H1 (cell line): ENCODE measurements around the gene PSME2. TPM values are rescaled to one million over a fixed set of nuclear protein-coding genes. Genes with fewer than 3 reads are reported as not detected.

Experiments used
- POLR2A ChIP-seq, 2 experiments: IDR thresholded peaks; 1 replicate in 1 of 2; 2 replicates in 1 of 2; pipeline ENCODE4 v1.6.1; 2011; ENCODE audit warnings: low read depth in 2 of 2, low read length in 2 of 2, mild to moderate bottlenecking in 2 of 2; ENCODE audit errors: control extremely low read depth in 1 of 2
- RXRA ChIP-seq: IDR thresholded peaks from 2 replicates; pipeline ENCODE4 v1.6.1; 2011; ENCODE audit warnings: low read depth, mild to moderate bottlenecking, low read length, moderate library complexity; ENCODE audit not compliant: insufficient read depth
- SIX5 ChIP-seq: IDR thresholded peaks from 2 replicates; pipeline ENCODE4 v1.6.1; 2011; ENCODE audit warnings: mild to moderate bottlenecking, low read depth, low read length
- polyA plus RNA-seq, 7 experiments: library from polyadenylated mRNA; depleted of rRNA in 3 of 7; stranded (reverse) in 5 of 7; unstranded in 2 of 7; fragments of >200 nt in 5 of 7; fragments of 200-250 nt in 2 of 7; gene quantifications; 1 replicate in 5 of 7; 2 replicates in 1 of 7; 4 replicates in 1 of 7; pipeline versions ENCODE4 v1.2.1 to v1.2.3, GENCODE V29; 2011 to 2013; ENCODE audit warnings: missing spikeins in 2 of 7, mixed read lengths in 2 of 7
- total RNA-seq: library from RNA; stranded (reverse); fragmentation: NEBNext Ultra II Directional; extraction: Animal tissue kit (Norgen Biotek cat#: 25700); gene quantifications from 2 replicates; pipeline ENCODE4 v1.2.1, GENCODE V29; 2021
- TF ChIP-seq, protein P1 (sequence below), 3 experiments: IDR thresholded peaks; 1 replicate in 2 of 3; 2 replicates in 1 of 3; pipeline versions ENCODE4 v1.5.1 to v1.6.1; 2011; ENCODE audit warnings: low read length in 3 of 3, mild to moderate bottlenecking in 3 of 3, inconsistent platforms in 2 of 3, low read depth in 1 of 3, moderate library complexity in 1 of 3; ENCODE audit not compliant: insufficient read depth in 1 of 3; ENCODE audit errors: control extremely low read depth in 1 of 3

PSME2 gene
- total and polyA plus RNA-seq, 2 of the 8 experiments (the other 6 are each of a cell fraction or from before 2014, with no cell fraction given), result 71.8 to 111 TPM

GRCh38 chr14:24146978-24147760, 759 bp upstream of the PSME2 start, which contains the start of gene RNF31 (continued):
- peak in 1 of 2 experiments; percentile 55; a peak in 1 of 3 replicates for TF ChIP-seq POLR2A (IDR thresholded peaks at IDR 0.05; ENCODE audit: control extremely low read depth in 1 of 2, low read depth in 2 of 2, low read length in 2 of 2)
- no peak for TF ChIP-seq SIX5
- TF ChIP-seq RXRA, result no peak
- TF ChIP-seq, protein P1, sequence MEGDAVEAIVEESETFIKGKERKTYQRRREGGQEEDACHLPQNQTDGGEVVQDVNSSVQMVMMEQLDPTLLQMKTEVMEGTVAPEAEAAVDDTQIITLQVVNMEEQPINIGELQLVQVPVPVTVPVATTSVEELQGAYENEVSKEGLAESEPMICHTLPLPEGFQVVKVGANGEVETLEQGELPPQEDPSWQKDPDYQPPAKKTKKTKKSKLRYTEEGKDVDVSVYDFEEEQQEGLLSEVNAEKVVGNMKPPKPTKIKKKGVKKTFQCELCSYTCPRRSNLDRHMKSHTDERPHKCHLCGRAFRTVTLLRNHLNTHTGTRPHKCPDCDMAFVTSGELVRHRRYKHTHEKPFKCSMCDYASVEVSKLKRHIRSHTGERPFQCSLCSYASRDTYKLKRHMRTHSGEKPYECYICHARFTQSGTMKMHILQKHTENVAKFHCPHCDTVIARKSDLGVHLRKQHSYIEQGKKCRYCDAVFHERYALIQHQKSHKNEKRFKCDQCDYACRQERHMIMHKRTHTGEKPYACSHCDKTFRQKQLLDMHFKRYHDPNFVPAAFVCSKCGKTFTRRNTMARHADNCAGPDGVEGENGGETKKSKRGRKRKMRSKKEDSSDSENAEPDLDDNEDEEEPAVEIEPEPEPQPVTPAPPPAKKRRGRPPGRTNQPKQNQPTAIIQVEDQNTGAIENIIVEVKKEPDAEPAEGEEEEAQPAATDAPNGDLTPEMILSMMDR (IDR thresholded peaks at IDR 0.05; ENCODE audit: control extremely low read depth in 1 of 3, insufficient read depth in 1 of 3, low read depth in 1 of 3, low read length in 3 of 3), result no peak
- TF ChIP-seq, all 59 proteins: peak for 7
